Inflammatory macrophage treated with lipopolysaccharide for 1 hour (primary cell): ENCODE data around the gene LRMDA.

Experiments used
- DNase-seq, 2 donors: peaks; one replicate each; pipeline ENCODE4 v3.0.0-alpha.2; 2020 to 2022

The LRMDA gene

DNA sequence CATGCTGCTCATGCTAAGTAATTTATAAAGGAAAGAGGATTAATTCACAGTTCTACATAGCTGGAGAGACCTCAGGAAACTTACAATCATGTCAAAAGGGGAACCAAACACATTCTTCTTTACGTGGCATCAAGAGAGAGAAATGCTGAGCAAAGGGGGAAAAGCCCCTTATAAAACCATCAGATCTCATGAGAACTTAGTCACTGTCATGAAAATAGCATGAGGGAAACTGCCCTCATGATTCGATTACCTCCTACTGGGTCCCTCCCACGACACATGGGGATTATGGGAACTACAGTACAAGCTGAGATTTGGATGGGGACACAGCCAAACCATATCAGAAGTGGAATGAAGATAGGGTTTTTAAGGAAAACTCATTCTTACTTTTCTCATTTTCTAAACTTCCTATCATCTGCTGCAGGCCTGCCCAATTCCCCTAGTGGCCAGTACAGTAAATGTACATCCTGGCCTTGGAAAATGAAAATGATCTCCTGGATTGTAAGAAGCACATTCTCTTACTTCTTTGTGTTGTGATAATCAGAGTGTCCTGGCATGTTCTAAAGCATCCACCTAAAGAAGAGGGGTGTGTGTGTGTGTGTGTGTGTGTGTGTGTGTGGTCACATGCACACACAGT, 421.5 kb downstream of the LRMDA start:
- DNase-seq: peak; percentile 21 to 33

DNA sequence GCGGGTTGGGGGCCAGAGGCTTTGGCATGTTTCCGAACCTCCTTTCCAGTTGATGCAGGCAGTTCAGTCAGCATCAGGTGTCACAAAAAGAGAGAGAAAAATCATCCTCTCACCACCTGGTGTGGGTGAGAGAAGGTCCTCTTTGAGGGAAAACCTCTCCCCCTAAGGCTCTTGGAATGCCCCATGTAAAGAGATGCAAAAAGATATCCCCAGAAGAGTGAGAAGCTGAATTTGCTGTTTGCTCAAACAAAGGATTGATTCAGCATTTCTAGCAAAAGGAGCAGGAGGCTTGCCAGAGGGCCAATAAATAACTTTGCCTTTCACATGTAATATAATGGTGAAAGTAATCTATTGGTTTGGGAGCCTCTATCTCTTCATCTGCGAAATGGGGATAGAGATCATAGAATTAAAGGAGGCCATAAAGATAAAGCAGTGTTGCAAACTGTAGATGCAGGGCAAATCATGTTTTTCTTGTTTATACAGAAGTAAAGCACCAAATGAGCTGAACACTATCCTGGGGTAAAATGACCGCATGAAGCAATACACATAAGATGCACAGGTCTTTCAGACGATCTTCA, 425.9 kb downstream of the LRMDA start:
- DNase-seq: no peak

GRCh38 chr10:75857896-75858295, 426.5 kb downstream of the LRMDA start:
- no peak for DNase-seq

- DNase-seq: no peak
Observed at GRCh38 chr10:75858339-75858738, 426.9 kb downstream of the LRMDA start.

GRCh38 chr10:75859141-75859540, 427.7 kb downstream of the LRMDA start:
- no peak for DNase-seq

- DNase-seq: no peak
Observed at GRCh38 chr10:75860009-75860408, 428.6 kb downstream of the LRMDA start.

DNA sequence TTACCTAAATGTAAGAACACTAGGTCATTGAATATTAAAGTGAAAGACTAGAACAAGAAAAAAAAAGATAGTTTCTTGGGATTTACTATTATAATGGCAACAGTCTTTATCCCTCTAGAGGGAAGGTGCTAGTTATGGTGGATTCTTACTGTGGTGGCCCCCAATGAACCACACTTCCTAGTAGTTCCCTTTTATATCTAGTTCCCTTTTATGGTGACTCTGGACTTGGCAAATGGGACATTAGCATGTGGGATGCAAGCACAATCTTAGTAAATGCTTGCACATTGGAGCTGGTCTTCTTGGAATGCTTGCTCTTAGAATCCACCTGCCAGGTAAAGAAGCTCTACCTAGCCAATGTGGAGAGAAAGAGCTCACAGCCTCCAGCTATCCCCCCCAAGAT, 430.2 kb downstream of the LRMDA start:
- peak; percentile 23 to 35 for DNase-seq

DNA sequence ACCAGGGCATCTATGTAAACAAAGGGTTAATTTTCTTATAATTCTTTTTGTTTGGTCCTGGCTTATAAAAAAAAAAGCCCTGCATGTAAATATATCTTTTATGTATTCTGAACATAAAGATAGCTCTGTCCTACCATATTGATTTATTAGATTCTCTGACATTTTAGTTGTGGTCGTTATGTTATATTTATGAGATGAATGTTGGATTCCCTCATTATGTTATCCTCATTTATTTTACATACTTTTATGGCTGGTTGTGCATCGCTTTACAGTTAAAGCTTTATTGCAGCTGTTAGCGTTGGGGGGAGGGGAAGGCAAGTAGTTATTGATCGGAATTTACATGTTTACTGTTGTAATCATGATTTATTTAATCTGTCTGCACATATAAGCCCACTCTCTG, 431.5 kb downstream of the LRMDA start:
- no peak for DNase-seq

GRCh38 chr10:75864717-75865116, 433.3 kb downstream of the LRMDA start:
- no peak for DNase-seq

DNA sequence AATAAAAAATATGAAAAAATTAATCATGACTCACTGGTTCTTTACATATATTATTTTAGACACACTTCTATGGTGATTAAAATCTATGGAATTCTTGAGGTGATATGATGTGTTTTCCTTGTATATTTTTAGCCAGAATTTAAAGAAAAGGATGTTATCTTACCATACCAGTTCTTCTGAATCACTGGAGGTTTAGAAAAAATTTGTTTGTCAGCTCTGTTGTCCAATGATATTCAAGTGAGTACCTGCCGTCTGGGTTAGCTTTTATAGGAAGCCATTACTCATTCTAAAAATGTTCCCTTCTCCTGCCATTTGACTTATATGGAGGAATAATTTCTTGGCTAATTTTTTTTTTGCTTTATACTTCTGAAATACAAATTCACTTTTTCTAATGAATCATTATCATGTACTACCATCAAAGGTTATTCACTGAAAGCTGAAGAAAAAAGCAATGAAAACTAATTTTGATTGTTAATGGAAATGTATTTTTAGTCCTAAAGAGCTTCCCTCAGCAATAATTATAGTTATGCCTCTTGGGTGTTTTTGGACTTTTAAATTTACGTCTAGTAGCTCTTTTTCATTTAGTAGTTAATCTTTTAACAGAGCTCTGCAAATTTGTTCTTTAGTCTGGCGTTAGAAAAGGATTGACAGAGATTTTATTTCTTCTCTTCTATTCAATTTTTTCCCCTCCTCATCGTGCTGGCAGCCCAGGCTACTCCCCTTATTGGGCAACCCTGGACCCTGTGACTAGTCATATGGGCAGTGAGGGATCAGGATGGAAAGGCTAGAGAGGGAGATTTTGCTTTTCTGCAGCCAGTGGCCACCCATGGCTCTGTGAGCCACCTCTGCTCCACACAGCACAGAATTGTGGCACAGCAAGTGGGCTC, 434.2 kb downstream of the LRMDA start:
- no peak for DNase-seq

DNA sequence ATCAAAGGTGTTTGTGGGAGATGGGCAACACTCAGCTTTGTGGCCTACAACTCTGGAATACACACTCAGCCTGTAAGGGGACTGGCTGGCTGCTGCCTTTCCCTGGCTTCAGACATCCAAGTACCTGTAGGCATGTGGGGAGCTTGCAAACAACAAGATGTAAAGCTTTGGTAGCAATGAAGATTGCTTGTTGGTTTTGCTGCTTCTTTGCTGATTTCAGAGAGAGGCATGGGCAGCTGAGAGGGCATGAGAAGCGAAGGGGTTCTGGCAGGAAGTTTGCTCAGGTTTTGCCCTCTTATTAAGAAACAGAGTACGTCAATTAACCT, 434.8 kb downstream of the LRMDA start:
- no peak for DNase-seq

- no peak for DNase-seq
Observed at GRCh38 chr10:75866731-75867130, 435.3 kb downstream of the LRMDA start.

DNA sequence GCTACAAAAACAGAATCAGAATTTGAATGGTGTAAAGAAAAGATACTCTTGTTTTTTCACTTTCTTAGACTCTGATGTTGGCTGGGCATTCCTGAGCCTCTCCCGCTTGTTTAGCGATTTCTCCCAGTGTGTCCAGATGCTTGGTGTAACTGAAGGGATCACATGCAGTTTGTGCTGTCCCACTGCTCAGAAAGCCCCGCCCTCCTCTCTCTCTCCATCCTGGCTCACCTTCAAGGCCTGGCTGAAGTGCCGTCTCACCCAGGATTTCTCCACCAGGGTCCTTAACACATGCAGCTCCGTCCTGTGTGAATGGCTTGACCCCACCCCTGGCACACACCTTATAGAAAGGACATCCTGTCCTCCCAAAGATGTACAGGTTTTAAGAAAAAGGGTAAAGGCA, 437.1 kb downstream of the LRMDA start:
- no peak for DNase-seq

DNA sequence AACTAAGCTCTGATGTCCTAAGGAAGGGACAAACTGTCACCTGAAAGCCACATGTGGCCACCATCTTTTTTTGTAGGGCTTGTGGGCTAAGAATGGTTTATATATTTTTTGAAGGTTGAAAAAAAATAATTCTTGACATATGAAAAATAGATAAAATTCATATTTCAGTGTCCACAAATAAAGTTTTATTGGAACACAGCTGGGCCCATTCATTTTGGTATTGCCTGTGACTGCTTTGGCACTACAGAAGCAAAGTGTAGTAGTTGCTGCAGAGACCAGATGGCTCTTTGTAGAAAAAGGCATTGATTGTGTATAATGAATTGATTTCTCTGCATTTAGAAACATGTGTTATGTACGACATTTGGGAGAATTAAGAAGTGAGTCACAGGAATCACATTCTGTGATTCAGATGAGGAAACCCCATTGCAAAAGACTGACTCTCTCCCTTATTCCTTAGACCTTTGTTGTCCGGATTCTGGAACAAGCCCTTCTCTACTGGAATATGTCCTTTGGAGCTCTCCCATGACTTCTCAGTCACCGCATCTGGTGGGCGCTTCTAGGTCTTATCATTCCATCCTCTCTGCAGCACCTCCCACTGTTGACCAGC, 438.7 kb downstream of the LRMDA start:
- no peak for DNase-seq

DNA sequence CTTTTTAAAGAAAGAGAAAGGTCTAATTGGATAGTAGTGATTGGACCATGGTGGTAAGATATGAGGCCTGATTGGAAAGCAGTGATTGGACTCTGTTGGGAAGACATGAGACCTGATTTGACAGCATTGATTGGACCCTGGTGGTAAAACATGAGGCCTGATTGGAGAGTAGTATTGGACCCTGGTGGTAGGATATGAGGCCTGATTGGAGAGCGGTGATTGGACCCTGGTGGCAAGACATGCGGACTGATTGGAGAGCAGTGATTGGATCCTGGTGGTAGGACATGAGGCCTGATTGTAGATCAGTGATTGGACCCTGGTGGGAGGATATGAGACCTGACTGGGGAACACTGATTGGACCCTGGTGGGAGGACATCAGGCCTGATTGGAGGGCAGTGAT, 444.3 kb downstream of the LRMDA start:
- no peak for DNase-seq

DNA sequence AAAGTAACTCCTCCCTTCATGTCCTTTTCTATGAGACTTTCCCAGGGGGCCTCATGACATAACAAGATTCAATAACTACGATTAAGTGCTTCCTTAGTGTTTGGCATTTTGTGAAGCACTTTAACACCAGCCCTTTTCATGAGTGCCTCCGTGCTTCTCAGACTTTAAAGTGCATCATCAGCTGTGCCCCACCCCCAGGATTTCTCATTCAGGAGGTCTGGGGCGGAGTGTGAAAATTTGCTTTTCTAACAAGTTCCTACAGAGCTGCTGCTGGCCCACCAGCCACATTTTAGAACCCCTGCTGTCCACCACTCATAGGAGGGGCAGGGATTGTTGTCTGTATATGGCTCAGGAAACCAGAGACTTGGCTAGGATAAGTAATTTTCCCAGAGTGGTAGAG, 445.3 kb downstream of the LRMDA start:
- DNase-seq: no peak

- DNase-seq: no peak
Observed at GRCh38 chr10:75877877-75878276, 446.5 kb downstream of the LRMDA start.

DNA sequence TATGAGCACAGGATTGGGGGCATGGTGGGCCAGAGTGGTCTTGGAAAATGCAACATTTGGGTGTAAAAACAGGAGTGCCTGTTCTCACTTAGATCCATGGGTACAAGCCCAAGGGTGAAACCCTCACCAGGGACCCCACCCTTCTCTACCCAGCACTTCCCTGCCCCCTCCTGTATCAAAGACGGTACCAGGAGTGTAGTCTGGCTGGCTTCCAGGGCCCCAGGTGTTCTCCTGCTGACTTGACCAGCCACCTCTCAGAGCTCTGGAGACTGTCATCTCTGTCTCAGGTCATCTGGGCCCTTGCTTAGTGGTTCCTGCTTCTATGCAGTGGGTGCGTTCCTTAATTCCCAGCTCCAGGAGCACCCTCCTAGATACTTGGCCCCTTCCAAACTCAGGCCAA, 447.2 kb downstream of the LRMDA start:
- DNase-seq: no peak

GRCh38 chr10:75880031-75880775, 448.8 kb downstream of the LRMDA start:
- DNase-seq: no peak

DNA sequence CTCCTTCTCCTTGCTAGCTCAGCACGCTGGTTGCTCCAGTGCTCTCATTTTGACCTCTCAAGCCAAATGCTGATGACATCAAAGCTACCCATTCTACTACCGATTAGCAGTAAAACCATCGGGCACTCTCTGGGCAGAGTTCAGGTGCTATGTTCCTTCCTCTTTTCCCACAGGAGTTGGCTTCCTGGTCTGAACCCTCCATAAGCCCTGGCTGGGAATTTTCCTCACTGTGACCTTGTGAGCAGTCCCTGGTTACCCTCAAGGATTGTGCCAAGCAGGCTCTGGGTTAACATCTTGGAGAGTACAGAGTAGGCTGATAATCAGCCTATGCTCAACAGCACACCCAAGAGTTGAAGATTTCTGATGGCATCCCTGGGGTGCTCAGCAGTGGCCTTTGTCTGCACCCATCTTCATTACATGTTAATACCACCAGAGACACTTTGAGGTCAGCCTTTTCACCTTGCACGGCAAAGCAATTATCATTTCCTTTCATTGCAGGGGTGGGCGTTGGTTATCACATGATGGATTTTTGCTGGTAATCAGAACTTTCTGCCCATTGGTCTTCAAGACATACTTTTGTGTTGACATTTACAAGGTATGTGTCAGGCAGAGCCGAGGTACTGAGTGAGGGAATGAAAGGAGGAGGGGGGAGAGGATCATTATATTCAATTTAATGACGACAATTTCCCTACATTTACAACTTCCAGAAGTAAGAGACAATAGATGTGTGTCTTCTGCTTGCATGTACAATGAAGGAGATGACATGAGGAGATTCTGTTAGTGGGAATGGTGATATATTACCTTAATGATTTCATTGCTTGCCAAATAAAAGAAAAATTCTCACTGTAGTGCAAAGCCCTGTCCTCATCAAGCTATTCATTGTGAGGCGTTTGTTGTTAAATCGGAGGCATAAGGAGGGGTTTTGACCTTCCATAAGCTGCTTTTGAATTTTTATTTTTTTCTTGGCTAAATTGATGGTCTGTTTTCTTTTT, 452.0 kb downstream of the LRMDA start:
- no peak for DNase-seq

DNA sequence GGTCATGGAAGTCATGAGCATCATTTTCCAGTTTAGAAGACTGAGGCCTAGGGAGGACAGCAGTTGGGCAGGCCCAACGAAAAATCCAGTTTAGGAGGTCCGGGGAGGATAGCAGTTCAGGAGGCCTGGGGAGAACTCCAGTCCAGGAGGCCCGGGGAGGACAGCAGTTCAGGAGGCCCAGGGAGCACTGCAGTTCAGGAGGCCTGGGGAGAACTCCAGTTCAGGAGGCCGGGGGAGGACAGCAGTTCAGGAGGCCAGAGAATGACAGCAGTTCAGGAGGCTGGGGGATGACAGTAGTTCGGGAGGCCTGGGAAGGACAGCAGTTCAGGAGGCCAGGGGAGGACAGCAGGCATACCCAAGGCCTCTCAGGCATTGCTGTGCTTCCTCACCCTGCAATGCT, 453.4 kb downstream of the LRMDA start:
- DNase-seq: no peak

GRCh38 chr10:75887369-75887768, 455.9 kb downstream of the LRMDA start:
- no peak for DNase-seq
